Parathyroid adenoma (tissue), 2 donors: ENCODE results near the gene CRLF1.
"Not testable (repeated sequence)": the region's sequence is repeated elsewhere in the genome, so short reads cannot be mapped to it uniquely, and the experiment has no call there.

ENCODE experiments used
- H2AFZ ChIP-seq: fragments of 300-600 bp; sonication (generic); one replicate; pipeline ENCODE4 v1.7.0; 2017; ENCODE audit warnings: antibody characterized with exemption, mild to moderate bottlenecking
- H3K27ac ChIP-seq: fragments of 300-600 bp; sonication (generic); one replicate; pipeline ENCODE4 v1.7.0; 2017
- H3K27me3 ChIP-seq: fragments of 300-600 bp; sonication (generic); one replicate; pipeline ENCODE4 v1.7.0; 2017; ENCODE audit warnings: low read length; ENCODE audit not compliant: control insufficient read depth, insufficient read depth
- H3K36me3 ChIP-seq: fragments of 300-600 bp; sonication (generic); one replicate; pipeline ENCODE4 v1.7.0; 2017; ENCODE audit warnings: low read length; ENCODE audit not compliant: control insufficient read depth, insufficient read depth
- H3K4me1 ChIP-seq: fragments of 300-600 bp; sonication (generic); one replicate; pipeline ENCODE4 v1.7.0; 2017; ENCODE audit warnings: control low read depth
- H3K4me2 ChIP-seq: fragments of 300-600 bp; sonication (generic); one replicate; pipeline ENCODE4 v1.7.0; 2017; ENCODE audit warnings: low read length
- H3K4me3 ChIP-seq: fragments of 300-600 bp; sonication (generic); one replicate; pipeline ENCODE4 v1.7.0; 2017; ENCODE audit warnings: low read depth, low read length
- H3K79me2 ChIP-seq: fragments of 300-600 bp; sonication (generic); one replicate; pipeline ENCODE4 v1.7.0; 2017; ENCODE audit warnings: control low read depth
- H3K9ac ChIP-seq: fragments of 300-600 bp; sonication (generic); one replicate; pipeline ENCODE4 v1.7.0; 2017; ENCODE audit warnings: mild to moderate bottlenecking
- H3K9me3 ChIP-seq: fragments of 300-600 bp; sonication (generic); one replicate; pipeline ENCODE4 v1.7.0; 2017; ENCODE audit warnings: low read length; ENCODE audit not compliant: control insufficient read depth
- TF ChIP-seq, protein P1 (sequence below): fragments of 300-600 bp; sonication (generic); IDR thresholded peaks from one replicate; pipeline ENCODE4 v1.7.0; 2017; ENCODE audit warnings: antibody characterized with exemption, mild to moderate bottlenecking
- donor health status: primary hyperparathyroidism.

The CRLF1 gene

DNA sequence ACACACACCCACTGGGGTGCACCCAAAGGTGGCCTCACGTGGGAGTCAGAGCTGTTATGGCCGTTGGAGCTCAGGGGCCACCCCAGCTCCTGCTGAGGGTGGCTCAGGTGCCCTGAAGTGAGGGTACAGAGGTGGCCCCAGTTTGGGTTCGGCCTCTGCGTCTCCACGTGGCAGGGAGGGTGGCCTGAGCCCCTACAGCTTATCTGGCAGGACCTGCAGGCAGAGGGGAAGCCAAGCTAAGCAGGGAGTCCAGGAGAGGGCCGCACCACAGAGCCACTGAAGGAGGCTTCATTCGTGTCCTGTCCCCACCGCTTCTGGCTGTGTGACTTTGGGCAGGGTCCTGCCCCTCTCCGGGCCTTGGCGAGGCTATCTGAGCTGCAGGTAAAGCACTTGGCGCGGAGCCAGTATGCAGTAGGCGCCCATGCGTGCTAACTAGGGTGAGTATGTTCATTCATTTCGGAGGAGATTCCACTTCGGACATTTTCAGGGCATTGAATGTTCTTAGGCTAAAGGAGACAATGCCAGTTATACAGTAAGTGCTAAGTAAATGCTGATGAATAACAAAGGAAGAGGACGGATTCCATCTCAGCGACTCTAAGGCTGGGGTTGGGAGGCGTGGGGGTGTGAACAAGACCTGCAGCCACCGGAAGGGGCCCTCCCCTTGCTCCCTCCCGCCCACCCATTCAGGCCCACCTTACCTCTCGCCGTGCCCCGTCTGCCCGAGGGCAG lies 13.1 kb downstream of the CRLF1 start:
- Histone ChIP-seq H3K27ac (no peak overlapping the region), H3K79me2 (no peaks in the 10 kb centered on the region), H3K4me2 (no peak overlapping the region), H3K27me3 (no peaks in the 10 kb centered on the region), H3K9me3 (no peaks in the 10 kb centered on the region), H3K4me3 (no peak overlapping the region), H2AFZ (no peak overlapping the region), H3K4me1 (peaks cover 5% of the 10 kb centered on the region), H3K36me3 (no peaks in the 10 kb centered on the region), H3K9ac (no peak overlapping the region)
- TF ChIP-seq, protein P1, sequence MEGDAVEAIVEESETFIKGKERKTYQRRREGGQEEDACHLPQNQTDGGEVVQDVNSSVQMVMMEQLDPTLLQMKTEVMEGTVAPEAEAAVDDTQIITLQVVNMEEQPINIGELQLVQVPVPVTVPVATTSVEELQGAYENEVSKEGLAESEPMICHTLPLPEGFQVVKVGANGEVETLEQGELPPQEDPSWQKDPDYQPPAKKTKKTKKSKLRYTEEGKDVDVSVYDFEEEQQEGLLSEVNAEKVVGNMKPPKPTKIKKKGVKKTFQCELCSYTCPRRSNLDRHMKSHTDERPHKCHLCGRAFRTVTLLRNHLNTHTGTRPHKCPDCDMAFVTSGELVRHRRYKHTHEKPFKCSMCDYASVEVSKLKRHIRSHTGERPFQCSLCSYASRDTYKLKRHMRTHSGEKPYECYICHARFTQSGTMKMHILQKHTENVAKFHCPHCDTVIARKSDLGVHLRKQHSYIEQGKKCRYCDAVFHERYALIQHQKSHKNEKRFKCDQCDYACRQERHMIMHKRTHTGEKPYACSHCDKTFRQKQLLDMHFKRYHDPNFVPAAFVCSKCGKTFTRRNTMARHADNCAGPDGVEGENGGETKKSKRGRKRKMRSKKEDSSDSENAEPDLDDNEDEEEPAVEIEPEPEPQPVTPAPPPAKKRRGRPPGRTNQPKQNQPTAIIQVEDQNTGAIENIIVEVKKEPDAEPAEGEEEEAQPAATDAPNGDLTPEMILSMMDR, result no peak

DNA sequence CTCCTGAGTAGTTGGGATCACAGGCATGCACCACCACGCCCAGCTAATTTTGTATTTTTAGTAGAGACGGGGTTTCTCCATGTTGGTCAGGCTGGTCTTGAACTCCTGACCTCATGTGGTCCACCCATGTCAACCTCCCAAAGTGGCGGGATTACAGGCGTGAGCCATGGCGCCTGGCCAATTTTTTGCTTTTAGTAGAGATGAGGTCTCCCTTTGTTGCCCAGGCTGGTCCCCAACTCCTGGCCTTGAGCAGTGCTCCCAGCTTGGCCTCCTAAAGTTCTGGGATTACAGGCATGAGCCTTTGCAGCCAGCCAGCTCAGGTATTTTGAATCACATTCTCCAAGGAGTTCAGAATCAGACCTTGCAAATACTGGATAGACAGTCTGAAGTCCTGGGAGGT lies 13.9 kb downstream of the CRLF1 start:
- not testable (repeated sequence) for H2AFZ ChIP-seq, H3K27me3 ChIP-seq, H3K36me3 ChIP-seq, H3K4me3 ChIP-seq, H3K27ac ChIP-seq, H3K9me3 ChIP-seq, H3K79me2 ChIP-seq, H3K9ac ChIP-seq, H3K4me1 ChIP-seq, H3K4me2 ChIP-seq

DNA sequence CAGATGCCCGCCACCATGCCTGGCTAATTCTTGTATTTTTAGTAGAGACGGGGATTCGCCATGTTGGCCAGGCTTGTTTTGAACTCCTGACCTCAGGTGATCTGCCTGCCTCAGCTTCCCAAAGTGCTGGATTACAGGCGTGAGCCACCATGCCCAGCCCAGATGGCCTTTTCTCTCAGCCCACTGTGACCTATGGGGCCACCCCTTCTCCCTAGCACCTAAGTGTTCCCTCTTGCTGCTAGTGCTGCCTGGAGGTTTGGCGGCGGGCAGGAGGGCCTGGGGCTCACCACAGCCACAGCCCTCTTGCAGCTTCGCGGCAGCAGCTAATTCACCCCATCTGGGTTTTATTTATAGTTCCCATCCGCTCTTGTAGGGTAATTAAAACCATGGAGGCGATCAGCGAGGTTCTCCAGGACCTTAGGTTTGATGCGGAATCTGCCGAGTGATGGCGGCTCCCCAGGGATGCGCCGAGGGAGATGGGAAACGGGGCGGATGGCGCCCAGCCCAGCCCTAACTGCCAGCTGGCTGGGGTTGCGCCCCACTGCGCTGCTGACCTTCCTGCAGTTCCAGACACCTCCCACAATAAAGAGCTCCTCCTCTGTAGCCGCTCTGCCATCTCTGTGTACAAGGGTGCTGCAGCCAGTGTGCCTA lies 14.7 kb downstream of the CRLF1 start:
- TF ChIP-seq, protein P1, result no peak
- H3K4me1 ChIP-seq, result peaks cover 5% of the 10 kb centered on the region
- H3K9ac ChIP-seq, result no peak overlapping the region

DNA sequence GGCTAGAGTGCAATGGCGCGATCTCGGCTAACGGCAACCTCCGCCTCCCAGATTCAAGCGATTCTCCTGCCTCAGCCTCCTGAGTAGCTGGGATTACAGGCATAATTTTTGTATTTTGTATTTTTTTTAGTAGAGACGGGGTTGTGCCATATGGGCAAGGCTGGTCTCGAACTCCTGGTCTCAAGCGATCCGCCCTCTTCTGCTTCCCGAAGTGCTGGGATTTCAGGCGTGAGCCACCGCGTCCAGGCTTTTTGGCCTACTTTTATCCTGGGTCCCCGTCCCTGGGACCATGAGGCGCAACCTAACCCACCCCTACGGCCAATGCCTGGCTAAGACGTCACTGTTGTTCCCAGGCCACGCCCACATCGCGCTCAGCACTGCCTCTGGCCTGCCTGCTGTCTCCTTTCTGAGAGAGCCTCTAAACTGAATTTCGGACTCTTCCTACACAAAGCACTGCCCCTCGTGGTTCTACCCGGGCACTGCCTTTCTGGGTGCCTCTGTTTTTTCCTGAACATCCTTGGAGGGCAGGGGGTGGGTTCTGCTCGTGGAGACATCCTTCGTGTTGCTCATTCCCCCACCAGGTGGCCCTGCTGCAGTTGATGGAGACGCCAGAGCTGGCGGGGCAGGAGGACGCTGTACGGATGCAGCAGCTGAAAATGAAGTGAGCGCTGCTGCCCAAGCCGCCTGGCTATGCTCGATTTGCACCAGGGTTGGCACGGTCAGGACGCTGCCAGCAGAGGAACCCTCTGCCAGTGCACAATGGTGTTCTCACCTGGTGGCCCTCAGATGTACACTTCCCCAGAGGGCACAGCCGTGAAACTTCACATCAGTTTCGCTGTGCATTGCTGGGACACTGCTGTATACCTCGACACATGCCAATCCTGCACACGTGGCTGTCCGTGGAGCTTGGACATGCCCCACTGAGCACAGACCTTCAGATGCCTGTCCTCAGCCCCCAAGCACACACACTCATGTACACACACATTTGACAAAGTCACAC lies 16.0 kb downstream of the CRLF1 start:
- Histone ChIP-seq H2AFZ (no peak overlapping the region), H3K27ac (no peak overlapping the region), H3K9ac (no peak overlapping the region), H3K9me3 (no peaks in the 10 kb centered on the region), H3K4me1 (peaks cover 5% of the 10 kb centered on the region), H3K79me2 (no peaks in the 10 kb centered on the region), H3K4me3 (no peak overlapping the region), H3K36me3 (no peaks in the 10 kb centered on the region), H3K4me2 (no peak overlapping the region), H3K27me3 (no peaks in the 10 kb centered on the region)
- TF ChIP-seq, protein P1, result no peak

More for the DNA sequence above, 14.7 kb downstream of the CRLF1 start:
- Histone ChIP-seq H3K9me3 (no peaks in the 10 kb centered on the region), H3K4me2 (no peak overlapping the region), H2AFZ (no peak overlapping the region), H3K36me3 (no peaks in the 10 kb centered on the region), H3K27me3 (no peaks in the 10 kb centered on the region), H3K27ac (no peak overlapping the region), H3K4me3 (no peak overlapping the region), H3K79me2 (no peaks in the 10 kb centered on the region)
